H1 (cell line): ENCODE results near the gene SOX8. TPM values are rescaled to one million over a fixed set of nuclear protein-coding genes. Genes with fewer than 3 reads are reported as not detected.

Source experiments
- CTCF ChIA-PET: fragments of 300-600 bp; sonication (Branson Sonifier 250); formaldehyde crosslinking; loops from one replicate; lab custom pipeline; 2021; ENCODE audit not compliant: partially characterized antibody; lab: Charles Lee
- POLR2A ChIA-PET: fragments of 300-600 bp; sonication (Branson Sonifier 250); formaldehyde crosslinking; loops from one replicate; lab custom pipeline; 2021; ENCODE audit warnings: inconsistent platforms; ENCODE audit not compliant: partially characterized antibody; lab: Charles Lee
- DNase-seq, 2 experiments: peaks; one replicate each; pipeline versions ENCODE4 v3.0.0 to v3.0.0-alpha.2; 2010 to 2022; ENCODE audit warnings: low spot score in 2 of 2, low read depth in 1 of 2, mixed read lengths in 1 of 2
- FAIRE-seq: peaks from 2 replicates; lab custom pipeline; 2011; peaks lifted over from hg19 to GRCh38; lab: Jason Lieb, UNC
- H2AFZ ChIP-seq: 2 replicates; pipeline ENCODE4 v1.8.1; 2012; ENCODE audit warnings: low read length, inconsistent platforms
- H2AK5ac ChIP-seq: 2 replicates; pipeline ENCODE4 v1.6.1; 2013; ENCODE audit warnings: low read depth, low read length
- H2BK120ac ChIP-seq: replicated peaks from 2 replicates; pipeline ENCODE3; 2013; ENCODE audit warnings: low read depth, low read length, inconsistent platforms
- H2BK12ac ChIP-seq: 2 replicates; pipeline ENCODE4 v1.6.1; 2013; ENCODE audit warnings: low read depth, low read length
- H2BK15ac ChIP-seq: 2 replicates; pipeline ENCODE4 v1.6.1; 2013; ENCODE audit warnings: low read length
- H2BK20ac ChIP-seq: 2 replicates; pipeline ENCODE4 v1.6.1; 2013; ENCODE audit warnings: low read length
- H2BK5ac ChIP-seq: 2 replicates; pipeline ENCODE4 v1.6.1; 2013; ENCODE audit warnings: low read depth, low read length
- H3K14ac ChIP-seq: 2 replicates; pipeline ENCODE4 v1.6.1; 2013; ENCODE audit warnings: inconsistent platforms; ENCODE audit not compliant: insufficient read length
- H3K18ac ChIP-seq: 2 replicates; pipeline ENCODE4 v1.6.1; 2013; ENCODE audit warnings: low read length; ENCODE audit errors: extremely low read depth
- H3K23ac ChIP-seq: 2 replicates; pipeline ENCODE4 v1.6.1; 2013; ENCODE audit warnings: inconsistent platforms; ENCODE audit not compliant: insufficient read length
- H3K23me2 ChIP-seq: 2 replicates; pipeline ENCODE4 v1.6.1; 2013; ENCODE audit warnings: low read depth, low read length
- H3K27ac ChIP-seq: 2 replicates; pipeline ENCODE4 v1.6.1; 2011; ENCODE audit warnings: low read depth, low read length, inconsistent platforms
- H3K27me3 ChIP-seq, 4 experiments: replicated peaks in 1 of 4; 1 replicate in 1 of 4; 2 replicates in 3 of 4; pipeline versions ENCODE4 v1.6.1 to v1.8.1; 2011 to 2013; ENCODE audit warnings: low read length in 3 of 4, mild to moderate bottlenecking in 3 of 4, inconsistent platforms in 2 of 4, mixed read lengths in 2 of 4, moderate library complexity in 1 of 4; ENCODE audit not compliant: control insufficient read depth in 3 of 4, insufficient read depth in 3 of 4; ENCODE audit errors: extremely low read depth in 1 of 4
- H3K36me3 ChIP-seq, 4 experiments: 2 replicates each; pipeline versions ENCODE4 v1.6.1 to v1.8.1; 2011 to 2013; ENCODE audit warnings: mild to moderate bottlenecking in 4 of 4, low read length in 3 of 4, moderate library complexity in 2 of 4, control low read depth in 1 of 4, inconsistent platforms in 1 of 4; ENCODE audit not compliant: insufficient read depth in 4 of 4, control insufficient read depth in 2 of 4
- H3K4ac ChIP-seq: replicated peaks from 2 replicates; pipeline ENCODE3; 2013; ENCODE audit warnings: low read length, low read depth, mixed read lengths, inconsistent platforms; ENCODE audit not compliant: insufficient read length
- H3K4me1 ChIP-seq, 4 experiments: replicated peaks in 1 of 4; 1 replicate in 1 of 4; 2 replicates in 3 of 4; pipeline versions ENCODE4 v1.6.1 to v1.8.1; 2011 to 2013; ENCODE audit warnings: low read length in 3 of 4, inconsistent platforms in 2 of 4, mixed read lengths in 1 of 4; ENCODE audit not compliant: insufficient read depth in 4 of 4, control insufficient read depth in 3 of 4
- H3K4me2 ChIP-seq, 2 experiments: 2 replicates each; pipeline versions ENCODE4 v1.6.1 to v1.8.1; 2011 to 2013; ENCODE audit warnings: low read depth in 2 of 2, low read length in 2 of 2, control low read depth in 1 of 2, inconsistent platforms in 1 of 2, mild to moderate bottlenecking in 1 of 2; ENCODE audit not compliant: insufficient read depth in 1 of 2
- H3K4me3 ChIP-seq, 4 experiments: fragments of 200-600, 300-600 bp in 1 of 4; sonication (generic), shearing (Covaris generic), sonication (Bioruptor Twin) in 1 of 4; 2 replicates each; pipeline versions ENCODE4 v1.5.1 to v1.8.1; 2011 to 2016; ENCODE audit warnings: low read length in 4 of 4, low read depth in 3 of 4, control low read depth in 2 of 4, inconsistent platforms in 2 of 4, mild to moderate bottlenecking in 2 of 4, mixed read lengths in 1 of 4, moderate library complexity in 1 of 4; ENCODE audit not compliant: insufficient read depth in 2 of 4; ENCODE audit errors: extremely low read depth in 1 of 4
- H3K56ac ChIP-seq: replicated peaks from 2 replicates; pipeline ENCODE3; 2013; ENCODE audit warnings: low read depth, mild to moderate bottlenecking, mixed read lengths, low read length, inconsistent platforms; ENCODE audit not compliant: insufficient read length
- H3K79me1 ChIP-seq: 2 replicates; pipeline ENCODE4 v1.6.1; 2013; ENCODE audit warnings: low read depth, low read length, control low read depth
- H3K79me2 ChIP-seq, 2 experiments: 2 replicates each; pipeline versions ENCODE4 v1.6.1 to v1.8.1; 2012 to 2013; ENCODE audit warnings: low read length in 2 of 2, mild to moderate bottlenecking in 2 of 2, inconsistent platforms in 1 of 2; ENCODE audit not compliant: insufficient read depth in 2 of 2, control insufficient read depth in 1 of 2
- H3K9ac ChIP-seq, 4 experiments: replicated peaks in 1 of 4; 1 replicate in 1 of 4; 2 replicates in 3 of 4; pipeline versions ENCODE4 v1.6.1 to v1.8.1; 2011 to 2013; ENCODE audit warnings: low read depth in 3 of 4, low read length in 3 of 4, control low read depth in 2 of 4, mild to moderate bottlenecking in 2 of 4, moderate library complexity in 2 of 4, inconsistent platforms in 1 of 4; ENCODE audit errors: extremely low read depth in 1 of 4
- H3K9me3 ChIP-seq, 2 experiments: 2 replicates each; pipeline versions ENCODE4 v1.6.1 to v1.8.1; 2012 to 2013; ENCODE audit warnings: mild to moderate bottlenecking in 2 of 2, moderate library complexity in 2 of 2, control low read depth in 1 of 2, inconsistent platforms in 1 of 2, low read depth in 1 of 2, low read length in 1 of 2, mixed read lengths in 1 of 2; ENCODE audit not compliant: insufficient read depth in 2 of 2
- H4K20me1 ChIP-seq, 2 experiments: replicated peaks in 1 of 2; 2 replicates each; pipeline versions ENCODE3 to v1.8.1; 2011 to 2013; ENCODE audit warnings: inconsistent platforms in 2 of 2, low read length in 2 of 2, mild to moderate bottlenecking in 1 of 2; ENCODE audit not compliant: insufficient read depth in 2 of 2, control insufficient read depth in 1 of 2
- H4K5ac ChIP-seq: 2 replicates; pipeline ENCODE4 v1.6.1; 2013; ENCODE audit warnings: low read length, low read depth, mixed read lengths, inconsistent platforms; ENCODE audit not compliant: insufficient read length
- H4K8ac ChIP-seq: 2 replicates; pipeline ENCODE4 v1.8.0; 2013; ENCODE audit warnings: mild to moderate bottlenecking, moderate library complexity, low read length, inconsistent platforms; ENCODE audit not compliant: insufficient read depth; ENCODE audit errors: extremely low read depth
- H4K91ac ChIP-seq: replicated peaks from 2 replicates; pipeline ENCODE3; 2013; ENCODE audit warnings: low read length, mixed read lengths, inconsistent platforms; ENCODE audit not compliant: insufficient read length
- CTBP2 ChIP-seq: IDR thresholded peaks from 2 replicates; pipeline ENCODE4 v1.7.0; 2011; ENCODE audit warnings: borderline replicate concordance, mild to moderate bottlenecking, moderate library complexity, mixed read lengths, low read length; ENCODE audit not compliant: insufficient read depth, insufficient read length
- FOSL1 ChIP-seq: IDR thresholded peaks from 2 replicates; pipeline ENCODE4 v1.6.1; 2011; ENCODE audit warnings: mild to moderate bottlenecking, low read depth, low read length, moderate library complexity; ENCODE audit not compliant: insufficient read depth
- POLR2AphosphoS5 ChIP-seq: IDR thresholded peaks from 2 replicates; pipeline ENCODE4 v1.6.1; 2011; ENCODE audit warnings: low read depth, low read length
- RNF2 ChIP-seq: fragments of 200-900, 300-1000 bp; sonication (generic); IDR thresholded peaks from 2 replicates; pipeline ENCODE4 v1.7.1; 2016; ENCODE audit warnings: borderline replicate concordance, low read depth, mild to moderate bottlenecking, antibody characterized with exemption, low read length; ENCODE audit not compliant: poor library complexity, severe bottlenecking; ENCODE audit errors: missing control alignments
- SP1 ChIP-seq: IDR thresholded peaks from 2 replicates; pipeline ENCODE4 v1.6.1; 2011; ENCODE audit warnings: low read depth, low read length
- SP2 ChIP-seq: IDR thresholded peaks from 2 replicates; pipeline ENCODE4 v1.6.1; 2012; ENCODE audit warnings: mild to moderate bottlenecking, low read length, inconsistent platforms
- SRF ChIP-seq: IDR thresholded peaks from 2 replicates; pipeline ENCODE4 v1.6.1; 2011; ENCODE audit warnings: mild to moderate bottlenecking, low read depth, low read length, moderate library complexity
- YY1 ChIP-seq: IDR thresholded peaks from 2 replicates; pipeline ENCODE4 v1.6.1; 2011; ENCODE audit warnings: low read depth, mild to moderate bottlenecking, low read length
- WGBS, 2 experiments: shearing (Covaris generic) in 1 of 2; methylation state at CpG; one replicate each; pipeline versions ENCODE4 v1.1.6 to v1.1.7; 2013 to 2015; ENCODE audit warnings: low lambda C conversion rate in 2 of 2, mixed read lengths in 2 of 2, inconsistent platforms in 1 of 2, low coverage in 1 of 2, missing lambda C conversion rate in 1 of 2; ENCODE audit not compliant: insufficient replicate concordance in 2 of 2, insufficient coverage in 1 of 2, insufficient read length in 1 of 2; ENCODE audit errors: extremely low coverage in 1 of 2, missing lambda C conversion rate in 1 of 2; 5-methylcytosine and 5-hydroxymethylcytosine counted together
- polyA plus RNA-seq, 7 experiments: library from polyadenylated mRNA; depleted of rRNA in 3 of 7; stranded (reverse) in 5 of 7; unstranded in 2 of 7; fragments of >200 nt in 5 of 7; fragments of 200-250 nt in 2 of 7; gene quantifications; 1 replicate in 5 of 7; 2 replicates in 1 of 7; 4 replicates in 1 of 7; pipeline versions ENCODE4 v1.2.1 to v1.2.3, GENCODE V29; 2011 to 2013; ENCODE audit warnings: missing spikeins in 2 of 7, mixed read lengths in 2 of 7
- total RNA-seq: library from RNA; stranded (reverse); fragmentation: NEBNext Ultra II Directional; extraction: Animal tissue kit (Norgen Biotek cat#: 25700); gene quantifications from 2 replicates; pipeline ENCODE4 v1.2.1, GENCODE V29; 2021
- TF ChIP-seq, protein P1 (sequence below), 3 experiments: IDR thresholded peaks; 1 replicate in 2 of 3; 2 replicates in 1 of 3; pipeline versions ENCODE4 v1.5.1 to v1.6.1; 2011; ENCODE audit warnings: low read length in 3 of 3, mild to moderate bottlenecking in 3 of 3, inconsistent platforms in 2 of 3, low read depth in 1 of 3, moderate library complexity in 1 of 3; ENCODE audit not compliant: insufficient read depth in 1 of 3; ENCODE audit errors: control extremely low read depth in 1 of 3

Gene SOX8
- total and polyA plus RNA-seq, 2 of the 8 experiments (the other 6 are each of a cell fraction or from before 2014, with no cell fraction given), result 2.2 to 5.7 TPM

- Histone ChIP-seq H3K79me1 (peaks cover 2% of the 10 kb centered on the region; the same call in 1 of the 2 replicates), H4K20me1 (peaks cover 3 to 4% of the 10 kb centered on the region in 2 experiments), H2BK12ac (no peak overlapping the region), H3K27ac (no peak overlapping the region), H3K4ac (no peak overlapping the region), H3K23me2 (peaks cover 3% of the 10 kb centered on the region; the same call in 1 of the 2 replicates), H3K27me3 (peaks cover 19 to 27% (median 25%) of the 10 kb centered on the region in 4 experiments; a peak in 6 of 7 replicates), H3K36me3 (peaks cover 0 to 6% (median 0%) of the 10 kb centered on the region in 4 experiments; a peak in 1 of 8 replicates), H2AK5ac (no peak overlapping the region), H3K9me3 (no peaks in the 10 kb centered on the region), H4K5ac (no peak overlapping the region), H3K4me1 (peaks cover 0 to 13% (median 5%) of the 10 kb centered on the region in 4 experiments; a peak in 6 of 7 replicates), H4K8ac (no peak overlapping the region), H3K4me3 (no peak overlapping the region), H2AFZ (no peak overlapping the region), H2BK20ac (no peak overlapping the region), H4K91ac (no peak overlapping the region), H3K14ac (no peak overlapping the region), H2BK5ac (no peak overlapping the region), H2BK120ac (no peak overlapping the region), H3K56ac (no peak overlapping the region), H3K9ac (no peak overlapping the region), H3K4me2 (no peak overlapping the region), H3K23ac (no peak overlapping the region), H3K79me2 (no peaks in the 10 kb centered on the region), H2BK15ac (no peak overlapping the region), H3K18ac (no peak overlapping the region)
- WGBS, 2 experiments, result 94% methylated on average over 51 of the region's 78 CpGs; no CpG with 5 or more reads in 1 of the 2 experiments
- FAIRE-seq (no peak), DNase-seq (no peak)
- ChIA-PET CTCF (no interaction called here), POLR2A (no interaction called here)
- TF ChIP-seq RNF2 (no peak), FOSL1 (no peak), SP1 (no peak), POLR2AphosphoS5 (no peak), YY1 (no peak), SRF (no peak), SP2 (no peak), CTBP2 (no peak)
- TF ChIP-seq, protein P1, sequence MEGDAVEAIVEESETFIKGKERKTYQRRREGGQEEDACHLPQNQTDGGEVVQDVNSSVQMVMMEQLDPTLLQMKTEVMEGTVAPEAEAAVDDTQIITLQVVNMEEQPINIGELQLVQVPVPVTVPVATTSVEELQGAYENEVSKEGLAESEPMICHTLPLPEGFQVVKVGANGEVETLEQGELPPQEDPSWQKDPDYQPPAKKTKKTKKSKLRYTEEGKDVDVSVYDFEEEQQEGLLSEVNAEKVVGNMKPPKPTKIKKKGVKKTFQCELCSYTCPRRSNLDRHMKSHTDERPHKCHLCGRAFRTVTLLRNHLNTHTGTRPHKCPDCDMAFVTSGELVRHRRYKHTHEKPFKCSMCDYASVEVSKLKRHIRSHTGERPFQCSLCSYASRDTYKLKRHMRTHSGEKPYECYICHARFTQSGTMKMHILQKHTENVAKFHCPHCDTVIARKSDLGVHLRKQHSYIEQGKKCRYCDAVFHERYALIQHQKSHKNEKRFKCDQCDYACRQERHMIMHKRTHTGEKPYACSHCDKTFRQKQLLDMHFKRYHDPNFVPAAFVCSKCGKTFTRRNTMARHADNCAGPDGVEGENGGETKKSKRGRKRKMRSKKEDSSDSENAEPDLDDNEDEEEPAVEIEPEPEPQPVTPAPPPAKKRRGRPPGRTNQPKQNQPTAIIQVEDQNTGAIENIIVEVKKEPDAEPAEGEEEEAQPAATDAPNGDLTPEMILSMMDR (IDR thresholded peaks at IDR 0.05; ENCODE audit: control extremely low read depth in 1 of 3, insufficient read depth in 1 of 3, low read depth in 1 of 3, low read length in 3 of 3), result no peak
These were observed 3.4 kb downstream of the SOX8 start for GRCh38 chr16:984736-985636.
